GM10248 (cell line): ENCODE measurements around the gene HK1.

Experiments used
- CTCF ChIA-PET: fragments of 300-600 bp; sonication (Branson Sonifier 250); formaldehyde crosslinking; extraction: SDS; loops from one replicate; lab custom pipeline; 2021; ENCODE audit warnings: antibody characterized with exemption; lab: Yijun Ruan, JAX
- POLR2A ChIA-PET: fragments of 350-650 bp; sonication (Branson Sonifier 250); formaldehyde crosslinking; extraction: SDS; loops from one replicate; lab custom pipeline; 2020; ENCODE audit warnings: antibody characterized with exemption; lab: Yijun Ruan, JAX
- DNase-seq: peaks from one replicate; pipeline ENCODE4 v3.0.0; 2012; ENCODE audit errors: extremely low spot score
- TF ChIP-seq, protein P1 (sequence below): IDR thresholded peaks from 2 replicates; pipeline ENCODE4 v1.5.1; 2012; ENCODE audit warnings: mild to moderate bottlenecking, low read depth; ENCODE audit errors: extremely low read depth, missing control alignments, control extremely low read depth

The HK1 gene

DNA sequence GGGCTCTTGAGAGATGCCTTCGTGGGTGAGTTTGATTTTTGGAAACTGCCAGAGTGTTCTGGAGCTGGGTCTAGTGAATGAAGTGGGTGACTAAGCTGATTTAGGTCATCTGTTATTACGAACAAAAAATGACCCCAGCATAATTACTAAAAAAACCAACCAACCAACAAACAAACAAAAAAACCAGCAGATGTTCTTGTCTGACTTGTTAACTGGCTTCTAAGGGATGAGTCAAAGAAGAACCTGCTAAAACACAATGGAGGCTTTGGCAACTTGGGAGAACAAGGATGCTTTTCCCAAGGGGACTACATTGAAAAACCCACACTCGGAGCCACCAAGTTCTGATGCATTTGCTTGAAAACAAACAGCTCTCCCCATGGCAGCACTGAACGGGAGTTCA, 126.9 kb downstream of the HK1 start:
- CTCF ChIA-PET = interaction anchor here (0.7 to 4.4 kb wide), 6 partner anchors 9 to 169 kb away, joined by 3 to 40 read pairs (median 4); no protein-coding TSS in a partner anchor
- DNase-seq = no peak
- POLR2A ChIA-PET = no interaction called here
- TF ChIP-seq, protein P1, sequence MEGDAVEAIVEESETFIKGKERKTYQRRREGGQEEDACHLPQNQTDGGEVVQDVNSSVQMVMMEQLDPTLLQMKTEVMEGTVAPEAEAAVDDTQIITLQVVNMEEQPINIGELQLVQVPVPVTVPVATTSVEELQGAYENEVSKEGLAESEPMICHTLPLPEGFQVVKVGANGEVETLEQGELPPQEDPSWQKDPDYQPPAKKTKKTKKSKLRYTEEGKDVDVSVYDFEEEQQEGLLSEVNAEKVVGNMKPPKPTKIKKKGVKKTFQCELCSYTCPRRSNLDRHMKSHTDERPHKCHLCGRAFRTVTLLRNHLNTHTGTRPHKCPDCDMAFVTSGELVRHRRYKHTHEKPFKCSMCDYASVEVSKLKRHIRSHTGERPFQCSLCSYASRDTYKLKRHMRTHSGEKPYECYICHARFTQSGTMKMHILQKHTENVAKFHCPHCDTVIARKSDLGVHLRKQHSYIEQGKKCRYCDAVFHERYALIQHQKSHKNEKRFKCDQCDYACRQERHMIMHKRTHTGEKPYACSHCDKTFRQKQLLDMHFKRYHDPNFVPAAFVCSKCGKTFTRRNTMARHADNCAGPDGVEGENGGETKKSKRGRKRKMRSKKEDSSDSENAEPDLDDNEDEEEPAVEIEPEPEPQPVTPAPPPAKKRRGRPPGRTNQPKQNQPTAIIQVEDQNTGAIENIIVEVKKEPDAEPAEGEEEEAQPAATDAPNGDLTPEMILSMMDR = no peak

DNA sequence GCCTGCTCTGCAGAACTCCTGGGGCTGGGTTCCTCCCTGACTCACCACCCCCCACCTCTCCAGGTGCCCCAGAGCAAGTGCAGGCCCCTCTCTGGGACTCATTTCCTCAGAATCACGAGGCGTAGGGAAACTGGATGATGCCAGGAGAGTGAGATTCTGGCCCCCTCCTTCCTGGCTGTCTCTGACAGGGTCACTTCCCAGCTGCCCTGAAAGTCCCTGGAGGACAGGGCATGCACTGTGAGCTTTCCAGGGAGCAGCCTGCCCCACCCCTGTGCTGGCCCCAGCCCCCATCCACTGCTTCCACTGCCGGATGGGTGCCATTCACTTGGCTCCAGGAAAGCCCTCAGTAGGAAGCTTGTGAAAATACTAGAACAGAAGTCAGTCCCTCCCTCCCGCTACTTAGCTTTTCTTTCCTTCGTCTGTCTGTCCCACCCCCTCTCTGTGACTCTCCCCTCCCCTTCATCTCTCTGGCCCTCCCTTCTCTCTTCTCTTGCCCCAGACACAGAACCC, 128.1 kb downstream of the HK1 start:
- POLR2A ChIA-PET = no interaction called here

DNA sequence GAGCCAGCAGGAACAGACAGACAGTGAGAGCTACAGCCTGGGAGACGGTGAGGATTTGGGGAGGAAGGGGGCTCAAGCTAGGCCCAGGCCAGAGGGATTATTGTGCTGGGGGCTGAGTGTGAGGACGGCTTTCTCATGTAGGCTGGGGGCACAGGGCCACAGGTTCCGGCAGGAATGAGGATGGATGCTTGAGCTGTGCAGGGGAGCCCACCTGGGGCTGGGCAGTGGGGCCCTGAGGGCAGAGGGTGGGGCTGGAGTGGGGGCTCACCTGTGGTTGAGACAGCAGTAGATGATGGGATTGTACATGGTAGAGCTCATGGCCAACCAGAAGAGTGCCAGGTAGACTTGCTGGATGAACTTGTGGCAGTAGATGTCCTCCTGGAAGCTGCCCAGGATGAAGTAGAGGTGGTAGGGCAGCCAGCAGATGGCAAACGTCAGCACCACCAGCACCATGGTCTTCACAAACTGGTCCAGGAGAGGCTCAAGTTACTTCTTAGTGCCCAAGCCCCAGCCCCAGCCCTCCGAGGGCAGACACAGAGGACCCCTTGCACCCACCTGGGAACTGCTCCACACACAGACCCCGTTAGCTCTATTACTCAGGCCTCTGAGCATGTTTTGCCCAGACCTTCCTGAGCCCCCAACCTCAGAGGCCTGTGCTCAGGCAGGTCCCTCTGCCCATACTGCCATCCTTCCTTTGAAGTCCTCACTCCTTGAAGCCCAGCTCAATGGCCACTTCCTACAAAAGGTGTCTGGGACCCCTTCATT, 128.7 kb downstream of the HK1 start:
- POLR2A ChIA-PET = interaction anchor here (0.6 kb wide), 1 partner anchor 502 kb away, joined by 3 read pairs; no protein-coding TSS in a partner anchor
- TF ChIP-seq, protein P1 = no peak
- DNase-seq = no peak
- CTCF ChIA-PET = interaction anchor here (1.1 to 4.4 kb wide), 15 partner anchors 9 to 402 kb away, joined by 3 to 40 read pairs (median 6); no protein-coding TSS in a partner anchor

More for the DNA sequence above, 128.1 kb downstream of the HK1 start:
- no peak for DNase-seq
- CTCF ChIA-PET = interaction anchor here (1.3 to 4.4 kb wide), 9 partner anchors 8 to 184 kb away, joined by 4 to 40 read pairs (median 6); no protein-coding TSS in a partner anchor
- TF ChIP-seq, protein P1 = no peak

DNA sequence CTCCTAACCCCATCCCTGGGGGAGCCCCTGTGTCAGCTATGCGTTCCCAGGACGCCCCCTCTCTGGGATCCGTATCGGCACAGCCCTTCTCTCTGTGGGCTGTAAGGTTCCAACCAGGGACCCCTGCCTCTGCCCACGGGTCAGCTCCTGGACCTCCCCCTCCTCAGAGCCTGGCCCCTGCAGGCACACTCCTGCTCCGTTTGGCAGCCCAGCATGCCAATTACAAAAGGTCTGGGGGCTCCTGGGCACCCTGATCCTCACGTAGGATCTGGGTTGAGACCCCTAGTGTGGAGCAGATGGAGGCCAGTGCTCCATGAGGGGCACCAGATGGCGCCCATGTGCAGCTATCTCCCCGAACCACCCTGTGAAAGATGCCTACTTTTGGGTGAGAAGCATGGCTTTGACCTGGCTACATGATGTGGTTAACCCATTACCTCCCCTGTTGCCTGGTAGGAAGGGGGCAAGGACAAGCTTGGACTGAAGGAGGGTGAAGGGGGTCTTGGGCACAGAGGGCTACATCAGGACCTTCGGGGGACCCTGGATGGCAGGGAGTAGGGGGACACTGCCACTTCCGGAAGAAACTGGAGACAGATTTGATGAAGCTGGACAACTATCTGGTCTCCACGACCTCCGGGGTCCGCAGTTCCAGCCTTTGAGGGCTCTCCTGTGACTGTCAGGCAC, 129.5 kb downstream of the HK1 start:
- CTCF ChIA-PET = interaction anchor here (0.6 to 4.4 kb wide), 47 partner anchors 10 to 403 kb away, joined by 3 to 40 read pairs (median 4); partner anchors contain the start of gene HK1
- no peak for DNase-seq
- POLR2A ChIA-PET = interaction anchor here (0.6 kb wide), 1 partner anchor 503 kb away, joined by 3 read pairs; no protein-coding TSS in a partner anchor
- TF ChIP-seq, protein P1 = no peak

DNA sequence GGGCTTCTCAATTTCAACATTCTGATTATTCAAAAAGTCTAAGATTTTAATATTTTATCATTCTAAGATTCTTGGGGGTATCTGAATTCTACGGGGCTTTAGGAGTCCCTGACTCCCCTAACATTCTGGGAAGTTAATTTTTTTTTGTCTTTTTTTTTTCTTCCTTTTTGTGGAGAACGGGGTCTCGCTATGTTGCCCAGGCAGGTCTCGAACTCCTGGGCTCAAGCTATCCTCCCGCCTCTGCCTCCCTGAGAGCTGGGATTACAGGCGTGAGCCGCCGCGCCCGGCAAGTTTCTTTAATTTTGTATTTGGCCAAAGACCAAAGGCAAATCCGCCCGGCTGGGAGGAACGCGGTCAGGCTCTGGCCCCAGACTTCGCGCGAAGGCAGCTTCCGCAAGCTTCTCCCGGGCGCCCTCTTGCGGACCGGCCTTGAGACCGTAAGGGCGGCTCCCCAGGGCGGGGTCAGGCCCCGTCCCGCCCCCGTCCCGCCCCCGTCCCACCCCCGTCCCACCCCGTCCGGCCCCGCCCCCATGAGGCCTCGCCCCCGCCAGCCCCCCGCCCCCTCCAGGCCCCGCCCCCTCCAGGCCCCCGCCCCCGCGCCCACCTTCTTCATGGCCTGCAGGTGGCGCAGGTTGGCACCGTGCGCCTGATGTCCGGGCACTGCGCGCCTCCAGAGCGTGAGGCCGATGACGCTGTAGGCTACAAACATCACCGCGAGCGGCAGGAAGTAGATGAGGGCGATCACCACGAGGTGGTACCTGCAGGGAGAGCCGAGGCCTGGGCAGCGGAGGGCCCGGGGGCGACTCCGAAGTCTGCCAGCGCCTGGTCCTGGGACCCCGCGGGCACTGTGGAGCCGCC, 130.3 kb downstream of the HK1 start:
- ChIA-PET POLR2A (no interaction called here), CTCF (interaction anchor here (0.6 to 4.4 kb wide), 43 partner anchors 10 to 404 kb away, joined by 3 to 40 read pairs (median 4); partner anchors contain the start of gene HK1)
- DNase-seq = peak; percentile 95
- TF ChIP-seq, protein P1 = peak; percentile 86
